Measurements from ENCODE around the gene BCL2.

DNA sequence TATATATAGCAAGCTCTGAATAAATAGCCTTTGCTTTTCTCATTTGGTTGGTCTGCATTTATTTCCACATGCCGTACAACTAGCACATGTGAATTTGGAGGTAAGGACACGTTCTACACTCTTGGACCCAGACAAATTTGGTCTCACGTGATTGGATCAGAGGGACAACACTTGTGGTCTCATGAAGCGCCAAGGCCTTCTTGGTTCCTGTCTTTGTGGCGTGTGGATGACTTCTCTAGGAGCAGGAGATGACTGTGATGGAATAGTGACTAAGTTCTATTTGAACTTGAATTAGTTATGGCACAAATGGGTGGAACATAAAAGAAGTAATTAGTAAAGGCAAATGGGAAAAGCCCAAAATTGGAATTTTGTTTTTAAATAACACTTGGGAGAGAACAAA is 206.9 kb downstream of the BCL2 start:
- TF ChIP-seq POLR2A (IDR thresholded peaks at IDR 0.05) = no peak
- TF ChIP-seq, protein P1, sequence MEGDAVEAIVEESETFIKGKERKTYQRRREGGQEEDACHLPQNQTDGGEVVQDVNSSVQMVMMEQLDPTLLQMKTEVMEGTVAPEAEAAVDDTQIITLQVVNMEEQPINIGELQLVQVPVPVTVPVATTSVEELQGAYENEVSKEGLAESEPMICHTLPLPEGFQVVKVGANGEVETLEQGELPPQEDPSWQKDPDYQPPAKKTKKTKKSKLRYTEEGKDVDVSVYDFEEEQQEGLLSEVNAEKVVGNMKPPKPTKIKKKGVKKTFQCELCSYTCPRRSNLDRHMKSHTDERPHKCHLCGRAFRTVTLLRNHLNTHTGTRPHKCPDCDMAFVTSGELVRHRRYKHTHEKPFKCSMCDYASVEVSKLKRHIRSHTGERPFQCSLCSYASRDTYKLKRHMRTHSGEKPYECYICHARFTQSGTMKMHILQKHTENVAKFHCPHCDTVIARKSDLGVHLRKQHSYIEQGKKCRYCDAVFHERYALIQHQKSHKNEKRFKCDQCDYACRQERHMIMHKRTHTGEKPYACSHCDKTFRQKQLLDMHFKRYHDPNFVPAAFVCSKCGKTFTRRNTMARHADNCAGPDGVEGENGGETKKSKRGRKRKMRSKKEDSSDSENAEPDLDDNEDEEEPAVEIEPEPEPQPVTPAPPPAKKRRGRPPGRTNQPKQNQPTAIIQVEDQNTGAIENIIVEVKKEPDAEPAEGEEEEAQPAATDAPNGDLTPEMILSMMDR (IDR thresholded peaks at IDR 0.05) = no peak

All from prostate gland (tissue), 2 donors.